ENCODE measurements around the gene MRPL55.

Gene MRPL55

GRCh38 chr1:228105270-228105995 lies 3.7 kb downstream of the MRPL55 start:
- DNase-seq (ENCODE audit: low read depth): no peak
- no peak overlapping the region for H3K4me3 ChIP-seq (ENCODE audit: low read depth, low read length)

DNA sequence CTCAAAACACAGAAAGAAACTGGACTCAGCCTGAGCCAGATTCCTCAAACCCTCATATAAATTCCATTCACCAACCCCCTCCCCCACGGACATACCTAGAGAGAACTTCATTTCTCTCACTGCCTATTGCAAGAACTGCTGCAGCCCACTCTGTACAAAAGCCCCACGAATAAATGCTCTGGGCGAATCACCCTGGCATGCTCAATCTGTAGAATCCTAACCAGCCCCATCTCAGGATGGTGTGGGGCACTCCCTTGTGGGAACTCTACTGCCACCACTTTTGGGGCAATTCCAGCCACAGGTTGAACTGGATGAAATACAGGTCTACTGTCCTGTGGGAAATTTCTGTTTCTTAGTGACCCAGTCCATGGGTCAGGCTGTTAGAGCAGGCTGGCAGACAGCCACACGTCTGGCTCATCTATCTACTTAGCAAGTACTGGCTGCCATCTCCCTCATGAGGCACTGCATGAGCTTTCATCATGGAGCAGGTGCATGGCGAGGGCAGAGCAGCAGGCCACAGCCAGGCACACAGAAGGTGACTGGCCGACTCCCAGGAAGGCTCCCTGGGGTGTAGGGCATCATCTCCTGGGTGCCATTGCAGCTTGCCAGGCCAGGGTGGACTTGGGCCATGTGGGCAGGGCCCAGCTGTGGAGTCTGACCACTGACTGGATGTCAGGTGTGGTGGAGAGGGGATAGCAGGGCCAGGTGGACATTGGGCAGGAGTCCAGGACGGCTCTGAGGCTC lies 4.4 kb downstream of the MRPL55 start:
- no peak overlapping the region for H3K4me3 ChIP-seq (ENCODE audit: low read depth, low read length)
- DNase-seq (ENCODE audit: low read depth): no peak

DNA sequence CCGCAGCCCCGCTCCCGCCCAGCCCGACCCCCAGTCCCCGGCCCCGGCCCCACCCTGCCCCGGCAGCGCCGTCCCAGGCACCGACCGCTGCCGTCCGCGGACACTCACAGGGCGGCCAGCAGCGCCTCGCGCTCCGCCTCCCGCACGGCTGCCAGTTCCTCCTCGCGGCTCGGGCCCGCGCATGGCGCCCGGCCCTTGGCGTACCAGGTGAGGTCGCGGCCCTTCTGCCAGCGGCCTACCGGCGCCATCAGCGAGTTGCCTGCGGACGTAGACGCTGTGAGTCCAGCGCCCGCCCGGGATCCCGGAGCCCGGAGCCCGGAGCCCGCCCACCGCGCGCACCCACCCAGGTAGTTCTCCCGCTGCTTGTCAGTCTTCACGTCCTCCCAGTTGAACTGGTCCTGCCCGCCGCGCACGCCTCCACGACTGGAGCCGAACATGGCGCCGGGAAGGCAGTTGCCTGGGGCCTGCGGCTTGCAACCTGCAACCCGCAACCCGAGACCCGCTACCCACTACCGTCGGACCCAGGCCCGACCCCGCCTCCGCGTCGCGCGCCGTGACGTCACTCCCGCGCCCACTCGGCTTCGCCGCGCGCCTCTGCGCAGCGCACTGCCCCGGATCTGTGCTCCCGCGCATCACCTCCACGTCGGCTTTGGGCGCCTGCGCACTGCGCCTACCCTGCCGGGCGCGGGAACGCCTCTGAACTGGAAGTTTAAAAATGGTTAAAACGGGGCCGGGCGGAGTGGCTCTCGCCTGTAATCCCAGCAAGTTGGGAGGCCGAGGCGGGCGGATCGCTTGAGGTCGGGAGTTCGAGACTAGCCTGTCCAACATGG lies 6.1 kb downstream of the MRPL55 start, which contains the start of gene C1orf35:
TSS of gene C1orf35 (minus strand) at position 535 of the 830 bp plus-strand sequence. CDS start at position 437, 98 bp downstream.
- peak within 1 kb of the TSS; percentile 81 for H3K4me3 ChIP-seq (ENCODE audit: low read depth, low read length)

DNA sequence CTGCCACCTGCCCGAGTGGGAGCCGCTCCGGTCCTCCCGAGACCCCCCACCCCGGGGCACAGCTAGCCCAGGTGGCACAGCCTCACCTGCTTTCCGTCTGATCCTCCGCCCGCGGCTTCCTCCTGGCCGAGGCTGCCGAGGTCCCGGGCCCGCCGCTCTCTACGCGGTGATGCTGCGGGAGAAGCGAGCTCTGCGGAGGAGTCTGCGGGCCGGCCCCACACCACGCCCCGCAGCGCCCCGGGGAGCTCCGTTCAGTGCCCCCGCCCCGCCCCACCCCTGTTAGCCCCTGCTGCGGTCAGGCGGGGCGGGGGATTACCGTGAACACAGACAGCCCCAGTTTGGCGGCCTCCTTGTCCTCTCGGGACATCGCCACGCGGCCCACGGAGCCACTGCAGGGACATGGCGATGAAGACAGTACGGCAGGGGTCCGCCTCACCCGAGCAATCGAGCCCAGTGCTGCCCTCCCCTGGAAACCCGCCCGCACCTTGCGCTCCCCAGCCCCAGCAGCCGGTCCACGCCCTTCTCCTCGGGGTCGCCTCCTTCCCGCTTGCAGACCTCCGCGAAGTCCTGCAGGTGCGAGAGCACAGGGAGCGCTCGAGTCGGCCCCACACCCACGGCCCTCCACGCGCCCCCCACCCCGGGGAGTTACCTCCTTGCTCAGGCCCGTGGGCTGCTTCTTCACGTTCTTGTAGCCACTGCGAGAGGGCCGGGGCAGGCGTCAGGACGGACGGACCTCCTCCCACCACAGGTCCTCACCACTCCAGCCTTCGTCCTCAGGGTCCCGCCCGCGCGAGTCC lies 6.9 kb downstream of the MRPL55 start:
- no peak for DNase-seq (ENCODE audit: low read depth)
- peak overlapping the region; percentile 81 for H3K4me3 ChIP-seq (ENCODE audit: low read depth, low read length)

More for the DNA sequence above, 6.1 kb downstream of the MRPL55 start, which contains the start of gene C1orf35:
- peak; percentile 56 for DNase-seq (ENCODE audit: low read depth)

GRCh38 chr1:228101614-228101993 lies 7.5 kb downstream of the MRPL55 start:
- DNase-seq (ENCODE audit: low read depth): no peak
- peak overlapping the region; percentile 81 for H3K4me3 ChIP-seq (ENCODE audit: low read depth, low read length)

- no peak overlapping the region for H3K4me3 ChIP-seq (ENCODE audit: low read depth, low read length)
- no peak for DNase-seq (ENCODE audit: low read depth)
Measured at GRCh38 chr1:228100822-228101613, 8.1 kb downstream of the MRPL55 start.

DNA sequence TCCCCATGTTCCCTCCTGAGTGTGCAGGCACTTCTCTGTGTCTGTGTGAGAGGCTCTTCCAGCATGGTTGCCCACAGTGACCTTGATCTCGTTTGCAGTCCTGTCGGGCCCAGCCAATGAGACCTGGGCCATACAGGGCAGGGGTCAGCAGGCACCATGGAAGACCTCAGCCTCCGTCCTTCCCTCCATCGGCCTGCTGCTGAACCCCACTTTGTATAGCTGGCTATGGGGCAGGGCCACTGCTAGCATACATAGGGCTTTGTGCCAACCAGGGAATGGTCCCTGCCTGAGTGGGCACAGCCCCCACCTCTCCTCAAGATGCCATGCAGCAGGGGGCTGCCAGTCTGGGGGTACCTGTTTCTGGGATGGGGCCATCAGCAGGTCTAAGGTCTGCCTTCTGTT lies 9.8 kb downstream of the MRPL55 start:
- DNase-seq (ENCODE audit: low read depth): no peak
- H3K4me3 ChIP-seq (ENCODE audit: low read depth, low read length): no peak overlapping the region

GRCh38 chr1:228098323-228098931 lies 10.7 kb downstream of the MRPL55 start:
- no peak overlapping the region for H3K4me3 ChIP-seq (ENCODE audit: low read depth, low read length)
- DNase-seq (ENCODE audit: low read depth): no peak

DNA sequence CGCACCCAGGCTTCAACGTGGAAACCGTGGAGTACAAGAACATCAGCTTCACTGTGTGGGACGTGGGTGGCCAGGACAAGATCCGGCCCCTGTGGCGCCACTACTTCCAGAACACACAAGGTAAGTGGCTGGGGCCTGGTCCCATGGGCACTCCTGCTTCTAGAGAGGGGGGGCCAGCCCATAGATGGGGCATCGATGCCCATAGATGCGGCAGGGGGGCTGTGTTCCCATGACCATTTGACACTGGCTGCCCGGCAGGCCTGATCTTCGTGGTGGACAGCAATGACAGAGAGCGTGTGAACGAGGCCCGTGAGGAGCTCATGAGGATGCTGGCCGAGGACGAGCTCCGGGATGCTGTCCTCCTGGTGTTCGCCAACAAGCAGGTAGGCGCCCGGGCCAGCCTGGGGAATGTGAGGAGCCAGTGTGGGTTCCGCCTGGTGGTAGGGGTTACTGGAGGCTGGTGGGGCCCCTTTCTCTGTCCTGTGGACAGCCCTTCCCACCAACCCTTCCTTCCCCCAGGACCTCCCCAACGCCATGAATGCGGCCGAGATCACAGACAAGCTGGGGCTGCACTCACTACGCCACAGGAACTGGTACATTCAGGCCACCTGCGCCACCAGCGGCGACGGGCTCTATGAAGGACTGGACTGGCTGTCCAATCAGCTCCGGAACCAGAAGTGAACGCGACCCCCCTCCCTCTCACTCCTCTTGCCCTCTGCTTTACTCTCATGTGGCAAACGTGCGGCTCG lies 11.6 kb downstream of the MRPL55 start:
- H3K4me3 ChIP-seq (ENCODE audit: low read depth, low read length): no peak overlapping the region
- no peak for DNase-seq (ENCODE audit: low read depth)

DNA sequence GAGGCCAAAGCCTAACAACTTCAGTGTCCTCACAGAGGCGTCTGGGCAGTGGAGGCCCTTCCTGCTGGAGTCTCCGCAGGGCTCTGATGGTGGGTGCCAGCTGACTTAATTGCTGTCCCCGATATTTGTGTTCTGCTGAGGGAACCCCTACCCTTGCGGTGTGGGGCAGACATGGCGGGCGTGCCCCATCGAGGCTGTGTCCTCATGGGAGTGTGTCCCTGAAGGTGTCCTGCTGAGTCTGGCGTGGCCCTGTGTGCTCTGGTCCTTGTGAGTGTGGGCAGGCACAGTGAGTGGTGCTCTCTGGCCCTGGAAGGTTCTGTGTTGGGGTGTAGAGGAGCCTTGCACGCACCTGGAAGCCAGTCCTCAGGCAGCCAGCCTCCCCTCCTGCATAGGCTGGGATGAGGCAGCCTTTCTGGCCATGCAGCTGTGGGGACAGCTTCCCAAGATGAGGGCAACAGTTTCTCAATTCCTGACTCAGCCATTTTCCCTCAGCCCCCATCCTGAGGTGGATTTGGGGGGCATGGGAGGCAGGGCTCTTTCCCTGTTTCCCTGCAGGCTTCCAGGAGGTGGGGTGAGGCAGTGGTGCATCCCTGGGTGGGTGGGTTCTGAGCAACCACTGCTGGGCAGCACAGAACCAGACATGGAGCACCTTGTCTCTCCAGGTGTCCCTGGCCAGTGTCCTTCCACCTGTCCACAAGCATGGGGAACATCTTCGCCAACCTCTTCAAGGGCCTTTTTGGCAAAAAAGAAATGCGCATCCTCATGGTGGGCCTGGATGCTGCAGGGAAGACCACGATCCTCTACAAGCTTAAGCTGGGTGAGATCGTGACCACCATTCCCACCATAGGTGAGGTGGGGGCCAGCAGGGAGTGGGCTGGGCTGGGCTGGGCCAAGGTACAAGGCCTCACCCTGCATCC lies 12.4 kb downstream of the MRPL55 start:
- H3K4me3 ChIP-seq (ENCODE audit: low read depth, low read length): no peak overlapping the region
- DNase-seq (ENCODE audit: low read depth): no peak

GRCh38 chr1:228095938-228096337 lies 13.2 kb downstream of the MRPL55 start:
- no peak for DNase-seq (ENCODE audit: low read depth)
- H3K4me3 ChIP-seq (ENCODE audit: low read depth, low read length): no peak overlapping the region

DNA sequence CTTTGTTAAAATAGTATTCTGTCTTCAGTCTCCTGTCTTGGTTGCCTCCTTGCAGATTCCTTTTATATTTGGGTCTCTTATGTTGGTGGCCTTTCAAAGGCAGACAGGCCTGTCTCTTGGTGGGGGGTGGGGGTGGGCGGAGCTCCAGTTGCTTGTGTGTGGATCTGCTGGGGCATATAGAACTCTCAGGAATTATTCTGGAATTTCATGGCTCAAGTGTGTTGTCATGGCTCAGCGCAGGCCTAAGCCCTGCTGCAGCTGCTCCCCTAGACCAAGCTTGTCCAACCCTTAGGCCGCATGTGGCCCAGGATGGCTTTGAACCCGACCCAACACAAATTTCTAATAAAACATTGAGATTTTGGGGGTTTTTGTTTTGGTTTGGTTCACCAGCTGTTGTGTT lies 13.9 kb downstream of the MRPL55 start:
- no peak for DNase-seq (ENCODE audit: low read depth)
- H3K4me3 ChIP-seq (ENCODE audit: low read depth, low read length): no peak overlapping the region

- no peak for DNase-seq (ENCODE audit: low read depth)
- no peak overlapping the region for H3K4me3 ChIP-seq (ENCODE audit: low read depth, low read length)
Measured at GRCh38 chr1:228094432-228095016, 14.6 kb downstream of the MRPL55 start.

- no peak overlapping the region for H3K4me3 ChIP-seq (ENCODE audit: low read depth, low read length)
- no peak for DNase-seq (ENCODE audit: low read depth)
Measured at GRCh38 chr1:228093050-228093906, 15.8 kb downstream of the MRPL55 start.

DNA sequence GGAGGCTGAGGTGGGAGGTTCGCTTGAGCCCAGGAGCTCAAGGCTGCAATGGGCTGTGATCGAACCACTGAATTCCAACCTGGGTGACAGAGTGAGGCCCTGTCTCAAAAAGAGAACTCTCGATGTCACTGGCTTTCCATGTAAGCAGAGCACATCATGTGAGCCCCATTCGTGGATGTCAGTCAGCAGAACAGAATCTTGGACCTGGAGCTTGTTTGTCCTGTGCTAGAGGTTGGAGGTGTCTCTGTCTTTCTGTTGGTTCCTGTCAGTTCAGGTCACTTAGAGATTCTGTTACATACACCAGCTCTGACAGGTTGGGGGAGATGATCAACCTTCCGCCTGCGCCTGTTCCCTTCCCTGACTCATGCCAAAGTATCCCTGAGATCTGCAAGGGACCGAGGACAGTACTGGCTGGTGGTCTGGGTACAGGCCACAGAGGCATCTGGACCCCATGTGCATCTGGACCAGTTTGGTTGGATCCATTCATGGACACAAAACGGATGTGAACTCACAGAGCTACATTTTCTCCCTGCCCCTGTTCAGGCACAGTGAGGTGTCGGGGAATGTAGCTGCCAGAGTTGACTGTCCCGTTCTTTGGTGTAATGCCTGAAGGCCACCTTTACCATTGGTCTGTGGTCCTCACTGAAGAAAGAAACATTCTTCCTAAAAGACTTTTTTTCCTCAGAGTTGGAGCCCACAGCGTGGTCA lies 16.6 kb downstream of the MRPL55 start:
- H3K4me3 ChIP-seq (ENCODE audit: low read depth, low read length): no peak overlapping the region
- no peak for DNase-seq (ENCODE audit: low read depth)

Measured in skeletal muscle cell (primary cell).